Suprapubic skin (tissue), 3 donors: Measurements from ENCODE around the gene HNRNPLL.

Experiments used
- CTCF ChIP-seq, 2 donors: fragments of 200-600 bp in 1 of 2; fragments of 450-650 bp in 1 of 2; sonication (generic) in 1 of 2; IDR thresholded peaks; one replicate each; pipeline ENCODE4 v1.5.1; 2016 to 2019; ENCODE audit warnings: antibody characterized with exemption in 2 of 2, mild to moderate bottlenecking in 1 of 2, moderate library complexity in 1 of 2
- POLR2AphosphoS5 ChIP-seq, 3 donors: sonication (generic); formaldehyde crosslinking; IDR thresholded peaks; one replicate each; pipeline ENCODE4 v1.6.1; 2017; ENCODE audit warnings: antibody characterized with exemption in 3 of 3

- TF ChIP-seq CTCF (IDR thresholded peaks at IDR 0.05), result no peak
- TF ChIP-seq POLR2AphosphoS5 (IDR thresholded peaks at IDR 0.05), result no peak
Observed at GRCh38 chr2:38549071-38549704, 53.5 kb downstream of the HNRNPLL start.
